Ishikawa (cell line): ENCODE data around the gene ANKIB1.

Experiments used
- CEBPB ChIP-seq: IDR thresholded peaks from 2 replicates; pipeline ENCODE4 v1.6.1; 2012
- EP300 ChIP-seq: IDR thresholded peaks from 2 replicates; pipeline ENCODE4 v1.6.1; 2012; ENCODE audit warnings: borderline replicate concordance
- MAX ChIP-seq: IDR thresholded peaks from 2 replicates; pipeline ENCODE4 v1.6.1; 2012
- RAD21 ChIP-seq: IDR thresholded peaks from 2 replicates; pipeline ENCODE4 v1.6.1; 2012; ENCODE audit warnings: low read depth
- REST ChIP-seq: IDR thresholded peaks from 2 replicates; pipeline ENCODE4 v1.6.1; 2012; ENCODE audit warnings: low read depth, mild to moderate bottlenecking
- TAF1 ChIP-seq: IDR thresholded peaks from 2 replicates; pipeline ENCODE4 v1.6.1; 2012; ENCODE audit warnings: low read depth, mild to moderate bottlenecking
- TCF12 ChIP-seq: IDR thresholded peaks from 2 replicates; pipeline ENCODE4 v1.6.1; 2012; ENCODE audit warnings: low read depth
- TEAD4 ChIP-seq: IDR thresholded peaks from 2 replicates; pipeline ENCODE4 v1.6.1; 2012
- YY1 ChIP-seq: IDR thresholded peaks from 2 replicates; pipeline ENCODE4 v1.6.1; 2012; ENCODE audit warnings: low read depth
- ZBTB7A ChIP-seq: IDR thresholded peaks from 2 replicates; pipeline ENCODE4 v1.6.1; 2012; ENCODE audit warnings: low read depth

GRCh38 chr7:92266415-92267241, 20.9 kb downstream of the ANKIB1 start:
- TF ChIP-seq RAD21 (no peak), TAF1 (no peak), ZBTB7A (no peak), TEAD4 (no peak), MAX (no peak), REST (no peak), EP300 (no peak), YY1 (no peak), TCF12 (no peak), CEBPB (no peak)
